ENCODE measurements around the gene CLTCL1.
"Not testable (repeated sequence)": the region's sequence is repeated elsewhere in the genome, so short reads cannot be mapped to it uniquely, and the experiment has no call there.

- TF ChIP-seq, protein P1, sequence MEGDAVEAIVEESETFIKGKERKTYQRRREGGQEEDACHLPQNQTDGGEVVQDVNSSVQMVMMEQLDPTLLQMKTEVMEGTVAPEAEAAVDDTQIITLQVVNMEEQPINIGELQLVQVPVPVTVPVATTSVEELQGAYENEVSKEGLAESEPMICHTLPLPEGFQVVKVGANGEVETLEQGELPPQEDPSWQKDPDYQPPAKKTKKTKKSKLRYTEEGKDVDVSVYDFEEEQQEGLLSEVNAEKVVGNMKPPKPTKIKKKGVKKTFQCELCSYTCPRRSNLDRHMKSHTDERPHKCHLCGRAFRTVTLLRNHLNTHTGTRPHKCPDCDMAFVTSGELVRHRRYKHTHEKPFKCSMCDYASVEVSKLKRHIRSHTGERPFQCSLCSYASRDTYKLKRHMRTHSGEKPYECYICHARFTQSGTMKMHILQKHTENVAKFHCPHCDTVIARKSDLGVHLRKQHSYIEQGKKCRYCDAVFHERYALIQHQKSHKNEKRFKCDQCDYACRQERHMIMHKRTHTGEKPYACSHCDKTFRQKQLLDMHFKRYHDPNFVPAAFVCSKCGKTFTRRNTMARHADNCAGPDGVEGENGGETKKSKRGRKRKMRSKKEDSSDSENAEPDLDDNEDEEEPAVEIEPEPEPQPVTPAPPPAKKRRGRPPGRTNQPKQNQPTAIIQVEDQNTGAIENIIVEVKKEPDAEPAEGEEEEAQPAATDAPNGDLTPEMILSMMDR (IDR thresholded peaks at IDR 0.05), result not testable (repeated sequence)
- not testable (repeated sequence) for TF ChIP-seq POLR2A (IDR thresholded peaks at IDR 0.05)
Observed at GRCh38 chr22:19202799-19203186, 88.7 kb downstream of the CLTCL1 start.
